Right cardiac atrium (tissue), 5 donors: Measurements from ENCODE around the gene SEMA3E. TPM values are rescaled to one million over a fixed set of nuclear protein-coding genes. Genes with fewer than 3 reads are reported as not detected.

ENCODE experiments used
- ATAC-seq, 2 donors: fragments of 200-7000 bp; cut with Tn5 transposase; one replicate each; pipeline versions ENCODE4 v1.8.0 to v1.9.1; 2020; ENCODE audit warnings: moderate library complexity in 2 of 2, mild to moderate bottlenecking in 1 of 2
- DNase-seq, 3 donors: peaks; one replicate each; pipeline ENCODE4 v3.0.0-alpha.2; 2020
- H3K27ac ChIP-seq: one replicate; pipeline ENCODE4 v1.5.1; 2013; ENCODE audit warnings: mild to moderate bottlenecking, low read length, control low read depth, moderate library complexity
- H3K27me3 ChIP-seq: one replicate; pipeline ENCODE4 v1.6.1; 2013; ENCODE audit not compliant: control insufficient read depth, insufficient read depth
- H3K4me1 ChIP-seq: one replicate; pipeline ENCODE4 v1.6.1; 2013; ENCODE audit warnings: low read length; ENCODE audit not compliant: control insufficient read depth, insufficient read depth
- H3K4me3 ChIP-seq: one replicate; pipeline ENCODE4 v1.5.1; 2013; ENCODE audit warnings: low read length, control low read depth
- H3K9me3 ChIP-seq: one replicate; pipeline ENCODE4 v1.6.1; 2013; ENCODE audit warnings: low read length; ENCODE audit not compliant: control insufficient read depth
- WGBS: extraction: QIAGEN DNeasy Blood & Tissue Kit; methylation state at CpG from one replicate; pipeline ENCODE4 v1.1.7; 2013; 5-methylcytosine and 5-hydroxymethylcytosine counted together
- intact Hi-C, 4 donors: fragments of 100-400 bp; cut with DNase I; formaldehyde crosslinking; loops; one replicate each; pipeline versions ENCODE4 v1.11.0 to v1.14.0; 2022 to 2023
- polyA plus RNA-seq: library from polyadenylated mRNA; stranded (reverse); fragments of 200-250 nt; gene quantifications from one replicate; pipeline ENCODE4 v1.2.3, GENCODE V29; 2013
- total RNA-seq, 4 donors: library from RNA; stranded (reverse); fragmentation: NEBNext Ultra II Directional; extraction: Animal tissue kit (Norgen Biotek cat#: 25700); gene quantifications; one replicate each; pipeline ENCODE4 v1.2.1, GENCODE V29; 2021
- donor health status: healthy with polysubstance abuse.
- donor health status: DM: no; HTN: yes; CAD: no.
- donor health status: DM: no; HTN: no; CAD: no.
- donor health status: DM: no; HTN: yes; CAD: no; lungs with severe emphysema.
- donor health status: DM: yes; HTN: yes; CAD: no.

The SEMA3E gene
- total and polyA plus RNA-seq, 5 donors: 0.02 to 1.4 (median 0.23) TPM

- Histone ChIP-seq H3K9me3 (no peaks in the 10 kb centered on the region), H3K27me3 (no peaks in the 10 kb centered on the region), H3K27ac (no peak overlapping the region), H3K4me3 (no peak overlapping the region), H3K4me1 (no peaks in the 10 kb centered on the region)
- intact Hi-C loops: no loop called here
- DNase-seq: no peak
- no peak for ATAC-seq
- WGBS: 69% methylated on average over 1 of the region's 1 CpG
Measured at GRCh38 chr7:83640731-83641537, 8.0 kb downstream of the SEMA3E start.

- Histone ChIP-seq H3K9me3 (no peaks in the 10 kb centered on the region), H3K4me1 (no peaks in the 10 kb centered on the region), H3K27ac (no peak overlapping the region), H3K27me3 (no peaks in the 10 kb centered on the region), H3K4me3 (no peak overlapping the region)
- 73% methylated on average over 1 of the region's 1 CpG for WGBS
- intact Hi-C loops: no loop called here
- ATAC-seq: no peak
- DNase-seq: no peak
Measured at GRCh38 chr7:83640240-83640639, 8.7 kb downstream of the SEMA3E start.

- H3K9me3 ChIP-seq: no peaks in the 10 kb centered on the region
- intact Hi-C loops: no loop called here
- ATAC-seq: no peak
- no peak for DNase-seq
- no peak overlapping the region for H3K27ac ChIP-seq
- no peaks in the 10 kb centered on the region for H3K4me1 ChIP-seq
- WGBS: 72% methylated on average over 2 of the region's 2 CpGs
- no peak overlapping the region for H3K4me3 ChIP-seq
- no peaks in the 10 kb centered on the region for H3K27me3 ChIP-seq
Measured at GRCh38 chr7:83633516-83633915, 15.4 kb downstream of the SEMA3E start.

GRCh38 chr7:83629117-83629880, 19.6 kb downstream of the SEMA3E start:
- intact Hi-C loops: no loop called here
- DNase-seq (peak in 2 of 3 donors; percentile 15 to 29), ATAC-seq (no peak)
- 64% methylated on average over 12 of the region's 12 CpGs for WGBS
- no peaks in the 10 kb centered on the region for H3K9me3 ChIP-seq
- H3K4me3 ChIP-seq: no peak overlapping the region
- no peak overlapping the region for H3K27ac ChIP-seq
- no peaks in the 10 kb centered on the region for H3K27me3 ChIP-seq
- H3K4me1 ChIP-seq: no peaks in the 10 kb centered on the region

GRCh38 chr7:83617858-83618257, 31.1 kb downstream of the SEMA3E start:
- H3K27ac ChIP-seq: no peak overlapping the region
- no peaks in the 10 kb centered on the region for H3K27me3 ChIP-seq
- H3K4me3 ChIP-seq: no peak overlapping the region
- H3K4me1 ChIP-seq: no peaks in the 10 kb centered on the region
- intact Hi-C loops: no loop called here
- DNase-seq (no peak), ATAC-seq (no peak)
- no peaks in the 10 kb centered on the region for H3K9me3 ChIP-seq

GRCh38 chr7:83614112-83614511, 34.8 kb downstream of the SEMA3E start:
- no peaks in the 10 kb centered on the region for H3K4me1 ChIP-seq
- no peaks in the 10 kb centered on the region for H3K27me3 ChIP-seq
- no peak overlapping the region for H3K27ac ChIP-seq
- H3K9me3 ChIP-seq: no peaks in the 10 kb centered on the region
- DNase-seq: no peak
- H3K4me3 ChIP-seq: no peak overlapping the region
- 44% methylated on average over 3 of the region's 3 CpGs for WGBS
- no peak for ATAC-seq
- intact Hi-C loops: no loop called here

GRCh38 chr7:83613232-83613631, 35.7 kb downstream of the SEMA3E start:
- ATAC-seq (no peak), DNase-seq (no peak)
- Histone ChIP-seq H3K4me1 (no peaks in the 10 kb centered on the region), H3K27ac (no peak overlapping the region), H3K4me3 (no peak overlapping the region), H3K9me3 (no peaks in the 10 kb centered on the region), H3K27me3 (no peaks in the 10 kb centered on the region)
- intact Hi-C loops: no loop called here

- Histone ChIP-seq H3K4me3 (no peak overlapping the region), H3K4me1 (no peaks in the 10 kb centered on the region), H3K27ac (no peak overlapping the region), H3K27me3 (no peaks in the 10 kb centered on the region), H3K9me3 (no peaks in the 10 kb centered on the region)
- intact Hi-C loops: no loop called here
- WGBS: 88% methylated on average over 1 of the region's 1 CpG
- ATAC-seq (no peak), DNase-seq (no peak)
Measured at GRCh38 chr7:83611776-83612175, 37.2 kb downstream of the SEMA3E start.

- Histone ChIP-seq H3K27ac (no peak overlapping the region), H3K4me1 (no peaks in the 10 kb centered on the region), H3K27me3 (no peaks in the 10 kb centered on the region), H3K9me3 (no peaks in the 10 kb centered on the region), H3K4me3 (no peak overlapping the region)
- intact Hi-C loops: no loop called here
- no peak for DNase-seq
- WGBS: 63% methylated on average over 4 of the region's 4 CpGs
- ATAC-seq: no peak
Measured at GRCh38 chr7:83610649-83611304, 38.2 kb downstream of the SEMA3E start.

- WGBS: 70% methylated on average over 3 of the region's 3 CpGs
- Histone ChIP-seq H3K4me1 (no peaks in the 10 kb centered on the region), H3K9me3 (no peaks in the 10 kb centered on the region), H3K4me3 (no peak overlapping the region), H3K27me3 (no peaks in the 10 kb centered on the region), H3K27ac (no peak overlapping the region)
- no peak for ATAC-seq
- no peak for DNase-seq
- intact Hi-C loops: no loop called here
Measured at GRCh38 chr7:83608716-83609115, 40.2 kb downstream of the SEMA3E start.

- H3K27me3 ChIP-seq: no peaks in the 10 kb centered on the region
- intact Hi-C loops: no loop called here
- 88% methylated on average over 1 of the region's 1 CpG for WGBS
- no peak overlapping the region for H3K4me3 ChIP-seq
- H3K4me1 ChIP-seq: no peaks in the 10 kb centered on the region
- no peak for ATAC-seq
- no peak overlapping the region for H3K27ac ChIP-seq
- no peaks in the 10 kb centered on the region for H3K9me3 ChIP-seq
- no peak for DNase-seq
Measured at GRCh38 chr7:83603649-83604048, 45.3 kb downstream of the SEMA3E start.
